Right renal pelvis (tissue), 4 donors: ENCODE measurements around the gene ESYT2. TPM values are rescaled to one million over a fixed set of nuclear protein-coding genes. Genes with fewer than 3 reads are reported as not detected.

ENCODE experiments used
- DNase-seq, 4 donors: peaks; one replicate each; pipeline ENCODE4 v3.0.0-alpha.2; 2013; ENCODE audit warnings: low read depth in 4 of 4, low spot score in 3 of 4, missing footprints in 1 of 4
- polyA plus RNA-seq, 4 donors: library from polyadenylated mRNA; unstranded; fragments of 120-200 nt; gene quantifications; one replicate each; pipeline ENCODE4 v1.2.1, GENCODE V29; 2013; ENCODE audit not compliant: insufficient read length in 4 of 4

The ESYT2 gene
- polyA plus RNA-seq, 4 donors = 46.7 to 62.5 (median 53.4) TPM

DNA sequence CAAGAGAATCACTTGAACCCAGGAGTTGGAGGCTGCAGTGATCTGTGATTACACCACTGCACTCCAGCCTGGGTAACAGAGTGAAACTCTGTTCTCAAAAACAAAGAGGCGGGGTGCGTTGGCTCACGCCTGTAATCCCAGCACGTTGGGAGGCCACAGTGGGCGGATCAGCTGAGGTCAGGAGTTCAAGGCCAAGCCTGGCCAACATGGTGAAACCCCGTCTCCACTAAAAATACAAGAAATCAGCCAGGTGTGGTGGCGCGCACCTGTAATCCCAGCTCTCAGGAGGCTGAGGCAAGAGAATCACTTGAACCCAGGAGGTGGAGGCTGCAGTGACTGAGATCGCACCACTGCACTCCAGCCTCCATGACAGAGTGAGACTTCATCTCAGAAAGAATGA, 82.4 kb downstream of the ESYT2 start:
- no peak for DNase-seq

DNA sequence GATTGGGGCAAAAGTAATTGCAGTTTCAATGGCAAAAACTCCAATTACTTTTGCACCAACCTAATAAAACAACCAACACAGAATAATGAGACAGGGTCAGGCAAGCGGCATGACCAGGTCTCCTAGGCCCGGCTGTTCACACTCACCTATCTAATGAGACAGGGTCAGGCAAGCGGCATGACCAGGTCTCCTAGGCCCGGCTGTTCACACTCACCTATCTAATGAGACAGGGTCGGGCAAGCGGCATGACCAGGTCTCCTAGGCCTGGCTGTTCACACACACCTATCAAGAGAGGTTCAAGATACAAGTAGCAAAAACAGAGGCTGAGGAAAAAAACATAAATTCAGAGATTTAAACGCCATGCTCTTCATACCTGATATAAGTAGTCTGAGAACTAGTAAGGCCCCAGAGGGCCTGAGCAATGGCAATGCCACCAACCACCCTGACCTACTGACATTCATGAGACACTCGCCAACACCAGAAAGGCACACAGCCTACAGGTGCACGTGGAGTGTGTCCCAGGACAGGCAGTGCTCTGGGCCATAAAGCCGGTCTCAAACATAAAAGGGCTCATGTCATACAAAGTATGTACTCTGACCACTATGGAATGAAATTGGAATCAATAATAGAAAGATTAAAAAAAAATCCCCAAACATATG, 84.1 kb downstream of the ESYT2 start:
- DNase-seq = no peak

DNA sequence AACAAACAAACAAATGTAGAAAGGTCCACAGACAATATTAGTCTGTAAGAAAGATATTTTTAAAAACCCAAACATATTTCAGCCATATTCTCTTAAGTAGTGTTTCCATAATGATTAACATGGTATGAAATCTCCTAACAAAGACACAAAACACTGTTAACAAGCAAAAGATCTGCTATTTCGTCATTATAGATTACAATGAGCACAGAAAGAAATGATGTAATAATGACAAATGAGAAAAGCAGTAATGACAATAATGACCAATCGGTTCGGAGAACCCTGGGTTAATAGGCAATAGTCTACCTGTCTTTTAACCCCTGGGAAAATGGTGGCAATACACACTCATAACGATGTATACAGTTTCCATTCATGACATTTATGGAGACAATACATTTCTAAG, 85.2 kb downstream of the ESYT2 start:
- DNase-seq = no peak

- no peak for DNase-seq
Observed at GRCh38 chr7:158743219-158743618, 86.1 kb downstream of the ESYT2 start.

- DNase-seq = no peak
Observed at GRCh38 chr7:158742065-158742821, 87.1 kb downstream of the ESYT2 start.

DNA sequence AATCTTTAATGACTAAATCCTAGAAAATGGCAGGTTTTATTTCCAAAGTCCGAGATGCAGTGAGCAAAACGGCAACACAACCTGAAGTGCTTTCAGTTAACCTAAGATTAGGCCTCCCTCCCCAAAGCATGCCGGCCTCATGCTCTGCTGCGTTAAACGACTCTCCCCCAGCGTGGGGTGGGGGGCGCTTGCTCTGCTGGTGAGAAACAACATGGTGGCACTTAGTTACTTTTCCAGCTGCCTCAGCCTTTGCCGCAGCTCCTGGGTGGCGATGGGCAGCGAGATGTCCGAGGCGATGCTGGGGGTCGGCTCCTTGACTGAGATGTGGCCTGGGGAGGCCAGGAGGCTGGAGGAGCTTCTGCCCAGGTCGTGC, 88.0 kb downstream of the ESYT2 start:
- DNase-seq = no peak

GRCh38 chr7:158740657-158741293, 88.5 kb downstream of the ESYT2 start:
- no peak for DNase-seq

GRCh38 chr7:158740013-158740656, 89.2 kb downstream of the ESYT2 start:
- no peak for DNase-seq

- no peak for DNase-seq
Observed at GRCh38 chr7:158738841-158739240, 90.5 kb downstream of the ESYT2 start.

DNA sequence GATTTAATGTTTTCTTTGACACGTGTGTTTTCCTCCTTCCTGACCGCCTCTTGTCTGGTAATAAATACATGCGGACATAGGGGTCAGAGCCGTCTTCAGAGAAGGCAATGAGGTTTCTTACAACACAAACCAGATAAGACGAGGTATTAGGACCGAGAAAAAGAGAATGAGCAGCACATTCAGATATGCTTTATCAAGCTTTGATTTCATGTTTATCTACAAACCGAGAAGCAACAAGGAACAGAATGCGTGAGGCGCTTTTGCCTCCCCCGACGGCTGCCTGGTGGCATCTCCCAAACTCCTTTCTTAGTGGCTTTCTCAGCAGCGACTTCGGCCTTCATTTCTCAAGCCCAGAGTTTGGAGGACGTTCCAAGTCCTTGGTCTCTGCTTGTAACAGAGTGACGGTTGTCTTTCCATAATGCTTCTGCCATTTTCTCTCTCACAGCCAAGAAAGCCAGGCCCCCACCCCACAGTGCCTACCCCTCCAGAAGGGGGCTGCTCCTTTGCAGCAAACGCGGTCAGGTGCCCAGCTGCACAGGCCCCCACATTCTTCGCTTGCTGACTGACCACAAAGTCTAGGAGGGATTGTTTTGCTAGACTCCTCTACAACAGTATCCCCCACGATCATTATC, 92.1 kb downstream of the ESYT2 start:
- DNase-seq = no peak

DNA sequence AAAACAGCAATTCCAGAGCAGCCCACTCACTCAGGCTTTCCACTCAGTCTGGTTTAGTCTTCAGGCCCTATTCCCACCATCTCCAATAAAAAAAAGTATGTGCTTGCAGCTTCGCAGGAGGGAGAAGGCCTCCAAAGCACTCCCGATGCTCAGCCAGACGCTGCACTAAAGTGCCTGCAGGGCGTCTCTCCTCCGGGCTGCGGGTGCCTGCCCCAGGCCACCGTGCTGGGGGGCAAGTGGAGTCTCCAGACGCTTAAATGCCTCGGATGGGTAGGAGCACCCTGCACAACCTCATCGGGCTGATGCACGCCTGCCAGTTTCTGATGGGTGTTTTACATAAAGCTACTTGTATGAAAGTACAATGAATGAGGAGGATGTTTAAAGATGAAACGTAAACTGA, 93.4 kb downstream of the ESYT2 start:
- DNase-seq = no peak

- no peak for DNase-seq
Observed at GRCh38 chr7:158734861-158735260, 94.4 kb downstream of the ESYT2 start.

DNA sequence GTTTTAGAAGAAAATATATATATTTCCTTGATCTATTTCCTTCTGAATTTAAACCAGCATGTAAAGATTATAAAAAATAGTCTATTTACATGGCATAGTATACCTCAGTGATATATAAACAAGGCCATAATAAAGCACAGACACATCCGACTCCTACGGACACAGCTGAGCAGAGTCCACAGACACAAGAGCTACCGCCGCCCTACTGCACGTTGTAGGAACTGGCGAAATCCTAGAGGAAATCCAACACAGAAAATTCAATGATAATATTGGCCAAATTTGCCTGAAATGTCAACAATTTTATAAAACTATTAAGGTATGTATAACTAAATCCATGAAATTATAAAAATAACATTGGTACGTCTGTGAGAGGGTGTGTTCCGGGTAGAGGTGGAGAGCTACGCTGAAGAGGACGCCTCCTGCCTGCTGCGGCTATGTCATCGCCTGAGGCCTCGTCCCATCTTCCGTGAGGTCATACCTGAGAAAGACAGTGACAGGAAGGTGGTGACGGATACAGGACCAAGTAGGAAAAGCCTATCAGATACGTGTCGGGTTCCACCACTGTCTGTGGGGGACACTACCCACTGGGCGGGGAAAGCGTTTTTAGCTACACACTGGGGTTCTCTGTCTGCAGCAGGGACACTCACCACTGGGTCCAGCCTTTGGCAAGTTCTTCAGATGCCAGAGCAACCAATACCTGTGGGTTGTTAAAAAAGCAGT, 95.4 kb downstream of the ESYT2 start:
- DNase-seq = no peak

GRCh38 chr7:158733220-158733519, 96.1 kb downstream of the ESYT2 start:
- no peak for DNase-seq

DNA sequence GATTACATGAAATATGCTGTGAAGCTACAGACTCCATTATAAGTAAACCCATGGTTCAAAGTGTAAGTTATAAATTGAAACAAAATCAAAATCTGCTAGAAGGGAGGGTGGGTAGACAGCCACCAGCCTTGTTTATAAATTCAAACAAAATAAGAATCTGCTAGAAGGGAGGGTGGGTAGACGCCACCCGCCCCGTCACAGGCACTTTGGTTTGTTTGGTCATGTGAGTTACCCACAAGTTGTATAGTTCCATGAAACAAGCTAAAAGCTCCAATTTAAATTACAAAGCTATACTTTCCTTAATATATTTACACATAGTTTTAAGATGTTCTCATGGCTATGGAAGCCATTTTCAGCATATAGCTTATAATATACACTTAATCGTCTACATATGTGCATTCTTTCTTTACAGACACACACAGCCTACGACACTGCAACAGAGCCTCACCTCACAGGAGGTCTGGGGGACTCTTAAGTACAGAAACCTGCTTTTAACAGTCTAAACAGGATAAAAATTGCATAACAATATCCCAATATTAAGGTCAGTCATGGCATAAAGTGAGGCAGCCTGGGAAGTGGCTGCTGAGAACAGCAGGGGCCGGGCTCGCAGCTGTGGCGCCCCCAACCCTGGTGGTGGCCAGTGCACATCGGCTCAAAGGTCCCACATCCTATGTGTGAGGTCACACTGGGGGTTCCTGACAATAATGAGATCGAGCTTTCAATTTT, 96.7 kb downstream of the ESYT2 start:
- DNase-seq = no peak

DNA sequence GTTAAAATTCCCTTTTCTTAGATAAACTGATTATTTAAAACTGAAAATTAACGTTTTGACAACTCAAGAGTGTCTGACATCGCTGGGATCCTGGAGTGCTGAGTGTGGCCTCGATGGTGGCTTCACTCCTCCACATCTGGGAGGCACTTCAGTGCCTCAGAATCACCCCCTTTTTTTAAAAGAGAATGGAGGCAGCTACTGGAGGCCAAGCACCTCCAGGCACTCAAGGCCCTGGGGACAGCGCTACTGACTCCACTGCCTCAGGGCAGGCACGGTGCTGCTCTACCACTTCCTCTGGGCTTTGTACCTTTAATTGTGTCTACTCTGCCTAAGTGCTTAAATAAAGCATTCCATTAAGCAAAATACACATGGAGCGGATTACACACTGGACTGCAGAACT, 97.5 kb downstream of the ESYT2 start:
- DNase-seq = no peak

- no peak for DNase-seq
Observed at GRCh38 chr7:158730383-158731346, 98.6 kb downstream of the ESYT2 start.

DNA sequence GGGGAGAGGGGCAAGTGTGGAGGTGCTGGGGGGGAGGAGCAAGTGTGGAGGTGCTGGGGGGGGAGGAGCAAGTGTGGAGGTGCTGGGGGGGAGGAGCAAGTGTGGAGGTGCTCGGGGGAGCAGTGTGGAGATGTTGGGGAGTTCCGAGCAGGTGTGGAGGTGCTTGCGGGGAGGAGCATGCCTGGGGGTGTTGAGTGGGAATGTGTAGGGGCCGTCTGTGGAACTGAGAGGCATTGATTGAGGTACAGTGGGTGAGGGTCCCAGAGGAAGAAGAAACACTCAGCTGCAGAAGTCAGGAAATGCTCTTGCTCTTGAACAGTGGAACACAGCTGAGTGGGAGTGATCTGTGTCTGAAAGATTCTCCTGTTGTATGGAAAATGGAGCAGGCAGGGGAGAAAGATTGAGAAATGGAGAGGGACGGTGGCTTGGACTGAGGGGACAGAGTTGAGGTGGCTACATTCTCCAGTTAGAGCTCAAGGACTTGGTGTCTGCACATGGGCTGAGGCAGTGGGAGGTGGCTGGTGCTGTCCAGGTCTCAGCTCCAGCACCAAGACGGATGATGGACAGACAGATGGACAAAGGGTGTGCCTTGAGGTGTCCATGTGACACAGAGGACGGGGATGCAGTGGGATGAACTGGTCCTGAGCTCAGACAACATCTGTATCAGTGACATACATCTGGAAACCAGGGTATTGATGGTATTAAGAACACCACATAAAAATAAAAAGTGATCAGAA, 99.5 kb downstream of the ESYT2 start:
- no peak for DNase-seq
